Measurements from ENCODE around the gene RFX1.

The RFX1 gene

GRCh38 chr19:13964776-13965175, 41.3 kb downstream of the RFX1 start:
- H3K36me3 ChIP-seq (ENCODE audit: control insufficient read depth, low read length): peaks cover 45% of the 10 kb centered on the region
- no peaks in the 10 kb centered on the region for H3K9me2 ChIP-seq (replicated peaks; ENCODE audit: control insufficient read depth, low read length)
- H3K9me3 ChIP-seq (ENCODE audit: control insufficient read depth, insufficient read depth, low read length): no peaks in the 10 kb centered on the region
- no peaks in the 10 kb centered on the region for H3K79me2 ChIP-seq (ENCODE audit: control insufficient read depth, low read length)
- H3K4me1 ChIP-seq (ENCODE audit: control insufficient read depth, low read length): no peaks in the 10 kb centered on the region
- no peak overlapping the region for H3K27ac ChIP-seq (ENCODE audit: low read depth, low read length)
- H3K27me3 ChIP-seq (ENCODE audit: control insufficient read depth, low read length): no peaks in the 10 kb centered on the region
- H3K4me2 ChIP-seq (ENCODE audit: low read length): no peak overlapping the region
- H4K20me1 ChIP-seq (ENCODE audit: control insufficient read depth, insufficient read depth, low read depth, low read length): no peaks in the 10 kb centered on the region
- no peak overlapping the region for H3K4me3 ChIP-seq (ENCODE audit: low read length)
- TF ChIP-seq EZH2phosphoT487 (IDR thresholded peaks at IDR 0.05; ENCODE audit: borderline replicate concordance, low read length) (no peak), CTCF (IDR thresholded peaks at IDR 0.05; ENCODE audit: low read depth, low read length, poor library complexity, severe bottlenecking) (no peak)
- peaks cover 9% of the 10 kb centered on the region; the same call in 1 of the 2 replicates for H3F3A ChIP-seq (ENCODE audit: control insufficient read depth, insufficient read depth)

- Histone ChIP-seq H3K9me3 (ENCODE audit: control insufficient read depth, insufficient read depth, low read length) (no peaks in the 10 kb centered on the region), H3K4me2 (ENCODE audit: low read length) (no peak overlapping the region), H4K20me1 (ENCODE audit: control insufficient read depth, insufficient read depth, low read depth, low read length) (no peaks in the 10 kb centered on the region), H3K4me1 (ENCODE audit: control insufficient read depth, low read length) (no peaks in the 10 kb centered on the region), H3K4me3 (ENCODE audit: low read length) (no peak overlapping the region), H3F3A (ENCODE audit: control insufficient read depth, insufficient read depth) (peaks cover 9% of the 10 kb centered on the region; the same call in 1 of the 2 replicates), H3K27me3 (ENCODE audit: control insufficient read depth, low read length) (no peaks in the 10 kb centered on the region), H3K36me3 (ENCODE audit: control insufficient read depth, low read length) (peaks cover 50% of the 10 kb centered on the region), H3K27ac (ENCODE audit: low read depth, low read length) (no peak overlapping the region), H3K79me2 (ENCODE audit: control insufficient read depth, low read length) (no peaks in the 10 kb centered on the region), H3K9me2 (replicated peaks; ENCODE audit: control insufficient read depth, low read length) (no peaks in the 10 kb centered on the region)
- TF ChIP-seq CTCF (IDR thresholded peaks at IDR 0.05; ENCODE audit: low read depth, low read length, poor library complexity, severe bottlenecking): no peak
- no peak for TF ChIP-seq EZH2phosphoT487 (IDR thresholded peaks at IDR 0.05; ENCODE audit: borderline replicate concordance, low read length)
Measured at GRCh38 chr19:13963603-13964105, 42.5 kb downstream of the RFX1 start.

- H3K9me2 ChIP-seq (replicated peaks; ENCODE audit: control insufficient read depth, low read length): no peaks in the 10 kb centered on the region
- no peaks in the 10 kb centered on the region for H3K9me3 ChIP-seq (ENCODE audit: control insufficient read depth, insufficient read depth, low read length)
- H3K4me3 ChIP-seq (ENCODE audit: low read length): no peak overlapping the region
- no peak overlapping the region for H3K27ac ChIP-seq (ENCODE audit: low read depth, low read length)
- H3F3A ChIP-seq (ENCODE audit: control insufficient read depth, insufficient read depth): peaks cover 9% of the 10 kb centered on the region; the same call in 1 of the 2 replicates
- TF ChIP-seq CTCF (IDR thresholded peaks at IDR 0.05; ENCODE audit: low read depth, low read length, poor library complexity, severe bottlenecking) (no peak), EZH2phosphoT487 (IDR thresholded peaks at IDR 0.05; ENCODE audit: borderline replicate concordance, low read length) (no peak)
- no peak overlapping the region for H3K4me2 ChIP-seq (ENCODE audit: low read length)
- H3K27me3 ChIP-seq (ENCODE audit: control insufficient read depth, low read length): no peaks in the 10 kb centered on the region
- H3K79me2 ChIP-seq (ENCODE audit: control insufficient read depth, low read length): no peaks in the 10 kb centered on the region
- H3K36me3 ChIP-seq (ENCODE audit: control insufficient read depth, low read length): peaks cover 51% of the 10 kb centered on the region
- H4K20me1 ChIP-seq (ENCODE audit: control insufficient read depth, insufficient read depth, low read depth, low read length): no peaks in the 10 kb centered on the region
- no peaks in the 10 kb centered on the region for H3K4me1 ChIP-seq (ENCODE audit: control insufficient read depth, low read length)
Measured at GRCh38 chr19:13962699-13963602, 43.2 kb downstream of the RFX1 start.

Measured in DOHH2 (cell line).